Coronary artery (tissue), 2 donors: ENCODE data around the gene AP2A2.
"Not testable (repeated sequence)": the region's sequence is repeated elsewhere in the genome, so short reads cannot be mapped to it uniquely, and the experiment has no call there.

Experiments
- DNase-seq: peaks from one replicate; pipeline ENCODE4 v3.0.0-alpha.2; 2017; ENCODE audit warnings: low spot score
- H3K27ac ChIP-seq, 2 donors: fragments of 200-600 bp; sonication (generic); one replicate each; pipeline ENCODE4 v1.5.1; 2016 to 2019
- H3K4me3 ChIP-seq: fragments of 200-600 bp; sonication (generic); 2 replicates; pipeline ENCODE4 v1.5.1; 2016; ENCODE audit warnings: mild to moderate bottlenecking, moderate library complexity
- TF ChIP-seq, protein P1 (sequence below): fragments of 200-600 bp; sonication (generic); IDR thresholded peaks from one replicate; pipeline ENCODE4 v1.5.1; 2019; ENCODE audit warnings: antibody characterized with exemption

The AP2A2 gene

DNA sequence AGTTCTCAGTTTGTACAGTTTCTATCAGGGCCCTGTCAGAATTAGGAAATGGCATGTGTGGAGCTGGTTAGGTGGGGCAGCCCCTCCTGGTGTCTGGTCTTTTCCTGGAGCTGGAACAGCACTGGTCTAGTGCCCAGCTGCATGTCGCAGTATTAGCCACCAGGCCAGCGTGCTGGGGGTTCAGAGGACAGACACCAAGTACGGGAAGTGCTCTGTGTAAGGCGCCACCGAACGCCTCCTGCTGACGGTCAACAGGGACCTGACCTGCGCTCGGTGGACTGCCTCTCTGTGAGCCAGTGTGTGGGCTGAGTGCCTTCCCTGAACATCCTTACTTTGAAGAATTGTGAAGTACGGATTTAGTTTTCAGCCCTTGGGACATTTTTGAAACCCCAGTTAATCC, 33.9 kb downstream of the AP2A2 start:
- TF ChIP-seq, protein P1, sequence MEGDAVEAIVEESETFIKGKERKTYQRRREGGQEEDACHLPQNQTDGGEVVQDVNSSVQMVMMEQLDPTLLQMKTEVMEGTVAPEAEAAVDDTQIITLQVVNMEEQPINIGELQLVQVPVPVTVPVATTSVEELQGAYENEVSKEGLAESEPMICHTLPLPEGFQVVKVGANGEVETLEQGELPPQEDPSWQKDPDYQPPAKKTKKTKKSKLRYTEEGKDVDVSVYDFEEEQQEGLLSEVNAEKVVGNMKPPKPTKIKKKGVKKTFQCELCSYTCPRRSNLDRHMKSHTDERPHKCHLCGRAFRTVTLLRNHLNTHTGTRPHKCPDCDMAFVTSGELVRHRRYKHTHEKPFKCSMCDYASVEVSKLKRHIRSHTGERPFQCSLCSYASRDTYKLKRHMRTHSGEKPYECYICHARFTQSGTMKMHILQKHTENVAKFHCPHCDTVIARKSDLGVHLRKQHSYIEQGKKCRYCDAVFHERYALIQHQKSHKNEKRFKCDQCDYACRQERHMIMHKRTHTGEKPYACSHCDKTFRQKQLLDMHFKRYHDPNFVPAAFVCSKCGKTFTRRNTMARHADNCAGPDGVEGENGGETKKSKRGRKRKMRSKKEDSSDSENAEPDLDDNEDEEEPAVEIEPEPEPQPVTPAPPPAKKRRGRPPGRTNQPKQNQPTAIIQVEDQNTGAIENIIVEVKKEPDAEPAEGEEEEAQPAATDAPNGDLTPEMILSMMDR, result no peak

DNA sequence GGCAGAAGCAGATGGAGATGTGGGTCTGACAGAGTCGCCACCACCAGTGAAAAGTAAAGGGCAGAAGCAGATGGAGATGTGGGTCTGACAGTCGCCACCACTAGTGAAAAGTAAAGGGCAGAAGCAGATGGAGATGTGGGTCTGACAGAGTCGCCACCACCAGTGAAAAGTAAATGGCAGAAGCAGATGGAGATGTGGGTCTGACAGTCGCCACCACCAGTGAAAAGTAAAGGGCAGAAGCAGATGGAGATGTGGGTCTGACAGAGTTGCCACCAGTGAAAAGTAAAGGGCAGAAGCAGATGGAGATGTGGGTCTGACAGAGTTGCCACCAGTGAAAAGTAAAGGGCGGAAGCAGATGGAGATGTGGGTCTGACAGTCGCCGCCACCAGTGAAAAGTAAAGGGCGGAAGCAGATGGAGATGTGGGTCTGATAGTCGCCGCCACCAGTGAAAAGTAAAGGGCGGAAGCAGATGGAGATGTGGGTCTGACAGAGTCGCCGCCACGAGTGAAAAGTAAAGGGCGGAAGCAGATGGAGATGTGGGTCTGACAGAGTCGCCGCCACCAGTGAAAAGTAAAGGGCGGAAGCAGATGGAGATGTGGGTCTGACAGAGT, 35.7 kb downstream of the AP2A2 start:
- H3K4me3 ChIP-seq, DNase-seq, H3K27ac ChIP-seq: not testable (repeated sequence)

More for the DNA sequence above, 33.9 kb downstream of the AP2A2 start:
- no peak for DNase-seq
- Histone ChIP-seq H3K4me3 (no peak overlapping the region), H3K27ac (no peak overlapping the region)

DNA sequence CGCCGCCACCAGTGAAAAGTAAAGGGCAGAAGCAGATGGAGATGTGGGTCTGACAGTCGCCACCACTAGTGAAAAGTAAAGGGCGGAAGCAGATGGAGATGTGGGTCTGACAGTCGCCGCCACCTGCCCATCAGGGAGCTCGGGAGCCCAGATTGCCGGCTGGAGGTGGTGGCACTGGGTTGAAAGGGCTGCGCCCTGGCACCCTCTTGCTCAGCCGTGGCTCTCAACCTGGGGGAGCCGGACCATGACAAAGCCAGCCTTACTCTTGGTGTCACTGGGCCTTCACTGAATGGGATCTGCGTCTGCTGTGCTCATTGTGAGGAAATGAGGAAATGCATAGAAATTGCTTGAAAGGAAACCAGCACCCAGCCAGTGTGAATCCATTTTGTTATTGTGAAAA, 36.3 kb downstream of the AP2A2 start:
- H3K27ac ChIP-seq, result no peak overlapping the region
- H3K4me3 ChIP-seq, result no peak overlapping the region
- TF ChIP-seq, protein P1, result no peak
- no peak for DNase-seq

DNA sequence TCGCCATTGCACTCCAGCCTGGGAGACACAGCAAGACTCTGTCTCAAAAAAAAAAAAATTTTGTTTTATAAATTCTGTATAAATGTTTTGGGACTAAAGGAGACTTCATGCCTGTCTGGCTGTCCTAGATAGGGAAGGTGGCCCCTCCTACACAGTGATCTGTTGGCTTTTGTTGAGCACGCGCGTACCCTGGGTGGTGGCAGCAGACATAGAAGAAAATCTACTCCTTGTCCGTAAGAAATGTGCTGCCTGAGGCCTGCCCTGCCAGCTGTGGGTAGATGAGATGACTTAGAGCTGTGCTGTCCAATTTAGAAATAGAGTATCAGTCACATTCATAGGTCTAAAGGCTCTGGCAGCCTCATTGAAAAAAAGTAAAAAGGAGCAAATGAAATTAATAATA, 37.0 kb downstream of the AP2A2 start:
- Histone ChIP-seq H3K4me3 (no peak overlapping the region), H3K27ac (no peak overlapping the region)
- no peak for DNase-seq
- TF ChIP-seq, protein P1, result no peak

DNA sequence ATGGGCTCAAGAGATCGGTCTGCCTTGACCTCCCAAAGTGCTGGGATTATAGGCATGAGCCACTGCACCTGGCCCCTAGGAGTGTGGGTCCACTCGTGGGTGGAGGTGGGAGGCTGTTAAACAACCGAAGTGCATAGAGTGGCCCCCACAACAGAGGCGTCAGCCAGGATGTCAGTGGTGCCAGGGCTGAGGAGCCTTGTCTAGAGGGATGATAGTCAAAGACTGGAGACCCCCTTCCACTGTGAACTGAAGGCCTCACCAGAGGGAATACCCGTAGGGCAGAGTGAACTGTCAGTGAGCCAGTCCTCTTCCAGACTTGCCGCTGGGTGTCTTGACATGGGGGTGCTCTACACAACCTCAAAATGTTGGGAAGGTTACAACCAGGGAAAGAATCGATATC, 38.2 kb downstream of the AP2A2 start:
- DNase-seq, result no peak
- TF ChIP-seq, protein P1, result no peak
- no peak overlapping the region for H3K27ac ChIP-seq
- no peak overlapping the region for H3K4me3 ChIP-seq

DNA sequence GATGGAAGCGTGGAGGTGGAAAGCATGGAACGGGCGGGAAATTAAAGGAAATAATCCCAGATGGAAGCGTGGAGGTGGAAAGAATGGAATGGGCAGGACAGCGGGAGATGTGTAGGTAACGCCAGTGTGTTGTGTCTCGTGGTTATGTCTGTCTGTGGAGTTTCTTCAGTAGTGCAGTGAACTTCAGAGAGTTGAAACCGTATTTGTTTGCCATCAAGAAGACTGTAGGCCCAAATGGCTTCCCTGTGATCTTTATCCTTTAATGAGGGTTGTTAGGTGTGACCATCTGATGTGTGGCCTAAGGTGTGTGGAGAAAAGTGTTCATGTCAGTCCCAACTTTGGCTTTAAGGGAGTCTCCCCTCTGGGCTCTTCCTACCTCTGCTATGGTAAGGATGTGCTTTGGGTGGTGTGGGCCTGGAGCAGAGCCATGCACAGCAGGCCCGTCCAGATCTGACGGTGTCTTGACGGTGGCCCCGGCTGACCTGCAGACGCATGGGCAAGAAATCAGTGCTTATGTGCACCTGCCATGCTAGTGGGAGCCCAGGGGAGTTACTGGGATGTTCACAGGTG, 39.6 kb downstream of the AP2A2 start:
- no peak for DNase-seq

GRCh38 chr11:967995-968751, 42.5 kb downstream of the AP2A2 start:
- DNase-seq, result no peak
- Histone ChIP-seq H3K4me3 (no peak overlapping the region), H3K27ac (no peak overlapping the region)
- TF ChIP-seq, protein P1, result no peak

More for the DNA sequence above, 39.6 kb downstream of the AP2A2 start:
- TF ChIP-seq, protein P1, result no peak
- no peak overlapping the region for H3K4me3 ChIP-seq
- H3K27ac ChIP-seq, result no peak overlapping the region
